ENCODE measurements around the gene TTC28.
"Not testable (repeated sequence)": the region's sequence is repeated elsewhere in the genome, so short reads cannot be mapped to it uniquely, and the experiment has no call there.

The TTC28 gene

GRCh38 chr22:28560743-28561101 is 118.9 kb downstream of the TTC28 start:
- not testable (repeated sequence) for H2BK15ac ChIP-seq (replicated peaks; ENCODE audit: low read depth); H3K4me1 ChIP-seq (ENCODE audit: control insufficient read depth, low read depth, low read length); H3K27ac ChIP-seq (ENCODE audit: low read depth, low read length); H2BK5ac ChIP-seq (ENCODE audit: low read length); H4K5ac ChIP-seq (ENCODE audit: low read length); H4K8ac ChIP-seq (ENCODE audit: low read depth, low read length); DNase-seq; H2BK120ac ChIP-seq (ENCODE audit: low read depth, low read length); H3K27me3 ChIP-seq (ENCODE audit: insufficient read depth, low read length, poor library complexity); H3K36me3 ChIP-seq (ENCODE audit: control insufficient read depth, insufficient read depth, low read length); H3K18ac ChIP-seq (ENCODE audit: low read length); H3K4me3 ChIP-seq (ENCODE audit: low read length); H3K4ac ChIP-seq (ENCODE audit: low read depth, low read length); H3K79me2 ChIP-seq (ENCODE audit: control insufficient read depth, insufficient read depth, low read length); H3K9ac ChIP-seq (ENCODE audit: low read length); H2AK5ac ChIP-seq (ENCODE audit: low read length); H3K79me1 ChIP-seq (ENCODE audit: low read length); H3K23ac ChIP-seq (ENCODE audit: low read length); H3K56ac ChIP-seq (ENCODE audit: low read length); H3K4me2 ChIP-seq (ENCODE audit: low read length)
- no CpG with 5 or more reads among the region's 5 CpGs for WGBS (ENCODE audit: extremely low coverage, insufficient coverage, low lambda C conversion rate)

- Histone ChIP-seq H3K36me3 (ENCODE audit: control insufficient read depth, insufficient read depth, low read length) (no peaks in the 10 kb centered on the region), H3K79me2 (ENCODE audit: control insufficient read depth, insufficient read depth, low read length) (no peaks in the 10 kb centered on the region), H3K27me3 (ENCODE audit: insufficient read depth, low read length, poor library complexity) (no peaks in the 10 kb centered on the region), H3K56ac (ENCODE audit: low read length) (no peak overlapping the region), H3K4me3 (ENCODE audit: low read length) (no peak overlapping the region), H2BK120ac (ENCODE audit: low read depth, low read length) (no peak overlapping the region), H3K23ac (ENCODE audit: low read length) (no peak overlapping the region), H2BK5ac (ENCODE audit: low read length) (no peak overlapping the region), H3K79me1 (ENCODE audit: low read length) (no peaks in the 10 kb centered on the region), H4K5ac (ENCODE audit: low read length) (no peak overlapping the region), H2AK5ac (ENCODE audit: low read length) (no peak overlapping the region), H2BK15ac (replicated peaks; ENCODE audit: low read depth) (no peak overlapping the region), H4K8ac (ENCODE audit: low read depth, low read length) (no peak overlapping the region), H3K27ac (ENCODE audit: low read depth, low read length) (no peak overlapping the region), H3K18ac (ENCODE audit: low read length) (no peak overlapping the region), H3K4me2 (ENCODE audit: low read length) (no peak overlapping the region), H3K4ac (ENCODE audit: low read depth, low read length) (no peak overlapping the region), H3K4me1 (ENCODE audit: control insufficient read depth, low read depth, low read length) (no peaks in the 10 kb centered on the region), H3K9ac (ENCODE audit: low read length) (no peak overlapping the region)
- WGBS (ENCODE audit: extremely low coverage, insufficient coverage, low lambda C conversion rate): no CpG with 5 or more reads among the region's 2 CpGs
- peak; percentile 66 for DNase-seq
Observed at GRCh38 chr22:28560046-28560742, 119.4 kb downstream of the TTC28 start.

GRCh38 chr22:28557184-28557583 is 122.5 kb downstream of the TTC28 start:
- Histone ChIP-seq H2BK5ac (ENCODE audit: low read length) (no peak overlapping the region), H3K4me1 (ENCODE audit: control insufficient read depth, low read depth, low read length) (no peaks in the 10 kb centered on the region), H2AK5ac (ENCODE audit: low read length) (no peak overlapping the region), H4K5ac (ENCODE audit: low read length) (no peak overlapping the region), H3K27ac (ENCODE audit: low read depth, low read length) (no peak overlapping the region), H3K4ac (ENCODE audit: low read depth, low read length) (no peak overlapping the region), H2BK120ac (ENCODE audit: low read depth, low read length) (no peak overlapping the region), H2BK15ac (replicated peaks; ENCODE audit: low read depth) (no peak overlapping the region), H3K23ac (ENCODE audit: low read length) (no peak overlapping the region), H3K9ac (ENCODE audit: low read length) (no peak overlapping the region), H3K4me2 (ENCODE audit: low read length) (no peak overlapping the region), H4K8ac (ENCODE audit: low read depth, low read length) (no peak overlapping the region), H3K36me3 (ENCODE audit: control insufficient read depth, insufficient read depth, low read length) (no peaks in the 10 kb centered on the region), H3K18ac (ENCODE audit: low read length) (no peak overlapping the region), H3K79me2 (ENCODE audit: control insufficient read depth, insufficient read depth, low read length) (no peaks in the 10 kb centered on the region), H3K27me3 (ENCODE audit: insufficient read depth, low read length, poor library complexity) (no peaks in the 10 kb centered on the region), H3K4me3 (ENCODE audit: low read length) (no peak overlapping the region), H3K56ac (ENCODE audit: low read length) (no peak overlapping the region), H3K79me1 (ENCODE audit: low read length) (no peaks in the 10 kb centered on the region)
- no CpG with 5 or more reads among the region's 1 CpG for WGBS (ENCODE audit: extremely low coverage, insufficient coverage, low lambda C conversion rate)
- DNase-seq: no peak

DNA sequence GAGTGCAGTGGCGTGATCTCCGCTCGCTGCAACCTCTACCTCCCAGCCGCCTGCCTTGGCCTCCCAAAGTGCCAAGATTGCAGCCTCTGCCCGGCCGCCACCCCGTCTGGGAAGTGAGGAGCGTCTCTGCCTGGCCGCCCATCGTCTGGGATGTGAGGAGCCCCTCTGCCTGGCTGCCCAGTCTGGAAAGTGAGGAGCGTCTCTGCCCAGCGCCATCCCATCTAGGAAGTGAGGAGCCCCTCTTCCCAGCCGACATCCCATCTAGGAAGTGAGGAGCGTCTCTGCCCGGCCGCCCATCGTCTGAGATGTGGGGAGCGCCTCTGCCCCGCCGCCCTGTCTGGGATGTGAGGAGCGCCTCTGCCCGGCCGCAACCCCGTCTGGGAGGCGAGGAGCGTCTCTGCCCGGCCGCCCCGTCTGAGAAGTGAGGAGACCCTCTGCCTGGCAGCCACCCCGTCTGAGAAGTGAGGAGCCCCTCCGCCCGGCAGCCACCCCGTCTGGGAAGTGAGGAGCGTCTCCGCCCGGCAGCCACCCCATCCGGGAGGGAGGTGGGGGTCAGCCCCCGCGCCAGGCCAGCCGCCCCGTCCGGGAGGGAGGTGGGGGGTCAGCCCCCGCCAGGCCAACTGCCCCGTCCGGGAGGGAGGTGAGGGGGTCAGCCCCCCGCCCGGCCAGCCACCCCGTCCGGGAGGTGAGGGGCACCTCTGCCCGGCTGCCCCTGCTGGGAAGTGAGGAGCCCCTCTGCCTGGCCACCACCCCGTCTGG is 126.4 kb downstream of the TTC28 start:
- H2AK5ac ChIP-seq (ENCODE audit: low read length); DNase-seq; H4K5ac ChIP-seq (ENCODE audit: low read length); H3K4me3 ChIP-seq (ENCODE audit: low read length); H3K79me1 ChIP-seq (ENCODE audit: low read length); H3K4ac ChIP-seq (ENCODE audit: low read depth, low read length); H3K4me1 ChIP-seq (ENCODE audit: control insufficient read depth, low read depth, low read length); H2BK120ac ChIP-seq (ENCODE audit: low read depth, low read length); H3K79me2 ChIP-seq (ENCODE audit: control insufficient read depth, insufficient read depth, low read length); H3K18ac ChIP-seq (ENCODE audit: low read length); H3K23ac ChIP-seq (ENCODE audit: low read length); H4K8ac ChIP-seq (ENCODE audit: low read depth, low read length); H2BK15ac ChIP-seq (replicated peaks; ENCODE audit: low read depth); H3K27ac ChIP-seq (ENCODE audit: low read depth, low read length); H3K36me3 ChIP-seq (ENCODE audit: control insufficient read depth, insufficient read depth, low read length); H3K27me3 ChIP-seq (ENCODE audit: insufficient read depth, low read length, poor library complexity); H3K56ac ChIP-seq (ENCODE audit: low read length); H2BK5ac ChIP-seq (ENCODE audit: low read length); H3K9ac ChIP-seq (ENCODE audit: low read length); H3K4me2 ChIP-seq (ENCODE audit: low read length): not testable (repeated sequence)
- WGBS (ENCODE audit: extremely low coverage, insufficient coverage, low lambda C conversion rate): no CpG with 5 or more reads among the region's 51 CpGs

GRCh38 chr22:28548406-28548805 is 131.2 kb downstream of the TTC28 start:
- Histone ChIP-seq H3K27me3 (ENCODE audit: insufficient read depth, low read length, poor library complexity) (no peaks in the 10 kb centered on the region), H3K4me2 (ENCODE audit: low read length) (no peak overlapping the region), H3K56ac (ENCODE audit: low read length) (no peak overlapping the region), H3K79me2 (ENCODE audit: control insufficient read depth, insufficient read depth, low read length) (no peaks in the 10 kb centered on the region), H3K4me3 (ENCODE audit: low read length) (no peak overlapping the region), H3K79me1 (ENCODE audit: low read length) (no peaks in the 10 kb centered on the region), H3K4me1 (ENCODE audit: control insufficient read depth, low read depth, low read length) (no peaks in the 10 kb centered on the region), H3K18ac (ENCODE audit: low read length) (no peak overlapping the region), H2BK15ac (replicated peaks; ENCODE audit: low read depth) (no peak overlapping the region), H2AK5ac (ENCODE audit: low read length) (no peak overlapping the region), H3K23ac (ENCODE audit: low read length) (no peak overlapping the region), H2BK120ac (ENCODE audit: low read depth, low read length) (no peak overlapping the region), H4K8ac (ENCODE audit: low read depth, low read length) (no peak overlapping the region), H3K36me3 (ENCODE audit: control insufficient read depth, insufficient read depth, low read length) (no peaks in the 10 kb centered on the region), H3K27ac (ENCODE audit: low read depth, low read length) (no peak overlapping the region), H3K9ac (ENCODE audit: low read length) (no peak overlapping the region), H2BK5ac (ENCODE audit: low read length) (no peak overlapping the region), H4K5ac (ENCODE audit: low read length) (no peak overlapping the region), H3K4ac (ENCODE audit: low read depth, low read length) (no peak overlapping the region)
- no peak for DNase-seq
- WGBS (ENCODE audit: extremely low coverage, insufficient coverage, low lambda C conversion rate): no CpG with 5 or more reads among the region's 2 CpGs

Data from mesendoderm (in vitro differentiated cells).